WTC11 (cell line): ENCODE measurements around the gene SPOCK1. TPM values are rescaled to one million over a fixed set of nuclear protein-coding genes. Genes with fewer than 3 reads are reported as not detected.
A peak's percentile ranks its signal among the peaks of the same experiment; 100 is the strongest.

Experiments used
- ATAC-seq: fragments of 200-7000 bp; cut with Tn5 transposase; 2 replicates; pipeline ENCODE4 v1.10.0; 2021; ENCODE audit warnings: mild to moderate bottlenecking, moderate library complexity
- CTCF ChIA-PET: fragments of 300-600 bp; sonication (Branson Sonifier 250); formaldehyde crosslinking; loops from one replicate; lab custom pipeline; 2021; ENCODE audit warnings: antibody characterized with exemption; lab: Charles Lee
- POLR2A ChIA-PET: fragments of 350-600 bp; sonication (Branson Sonifier 250); formaldehyde crosslinking; loops from one replicate; lab custom pipeline; 2021; ENCODE audit warnings: antibody characterized with exemption; lab: Charles Lee
- DNase-seq: peaks from one replicate; pipeline ENCODE4 v3.0.0; 2021; ENCODE audit warnings: low spot score
- H3K27ac Mint-ChIP-seq: 2 replicates; pipeline ENCODE4 v1.8.0; 2021; ENCODE audit warnings: mixed read lengths
- H3K27me3 Mint-ChIP-seq: 2 replicates; pipeline ENCODE4 v1.8.0; 2021; ENCODE audit warnings: low read depth, mild to moderate bottlenecking, moderate library complexity, mixed read lengths
- H3K36me3 Mint-ChIP-seq: 2 replicates; pipeline ENCODE4 v1.8.0; 2021; ENCODE audit warnings: mixed read lengths
- H3K4me1 Mint-ChIP-seq: 2 replicates; pipeline ENCODE4 v1.8.0; 2022; ENCODE audit warnings: mixed read lengths
- H3K4me3 Mint-ChIP-seq: 2 replicates; pipeline ENCODE4 v1.8.0; 2021; ENCODE audit warnings: mild to moderate bottlenecking, moderate library complexity, mixed read lengths
- H3K9me3 Mint-ChIP-seq: 2 replicates; pipeline ENCODE4 v1.8.0; 2021; ENCODE audit warnings: mixed read lengths
- ESRRA ChIP-seq: sonication (generic); formaldehyde crosslinking; IDR thresholded peaks from 2 replicates; pipeline ENCODE4 v1.8.1; 2022; ENCODE audit warnings: mild to moderate bottlenecking, missing genetic modification reagents, borderline replicate concordance
- NR3C1 ChIP-seq: sonication (generic); formaldehyde crosslinking; conservative IDR thresholded peaks from 2 replicates; pipeline ENCODE4 v1.8.1; 2023; ENCODE audit warnings: low read depth, mild to moderate bottlenecking, missing genetic modification reagents
- SOX15 ChIP-seq: fragments of 250-450 bp; sonication (Bioruptor Pico); IDR thresholded peaks from 2 replicates; pipeline ENCODE4 v1.9.0; 2021; ENCODE audit warnings: mild to moderate bottlenecking
- TEAD1 ChIP-seq: sonication (generic); formaldehyde crosslinking; IDR thresholded peaks from 2 replicates; pipeline ENCODE4 v1.8.0; 2022; ENCODE audit warnings: mild to moderate bottlenecking, missing genetic modification reagents
- ZNF138 ChIP-seq: sonication (generic); formaldehyde crosslinking; conservative IDR thresholded peaks from 2 replicates; pipeline ENCODE4 v1.8.1; 2022; ENCODE audit warnings: mild to moderate bottlenecking, moderate library complexity, missing genetic modification reagents
- ZNF317 ChIP-seq: sonication (generic); formaldehyde crosslinking; IDR thresholded peaks from 2 replicates; pipeline ENCODE4 v1.8.1; 2023; ENCODE audit warnings: low read depth, mild to moderate bottlenecking, moderate library complexity, missing genetic modification reagents, borderline replicate concordance
- total RNA-seq: library from RNA; stranded (reverse); gene quantifications from 3 replicates; pipeline ENCODE4 v1.2.3, GENCODE V29; 2021
- TF ChIP-seq, protein P1 (sequence below): sonication (generic); formaldehyde crosslinking; IDR thresholded peaks from 2 replicates; pipeline ENCODE4 v1.8.0; 2022; ENCODE audit warnings: mild to moderate bottlenecking, missing genetic modification reagents
- TF ChIP-seq, protein P2 (sequence below): sonication (generic); formaldehyde crosslinking; IDR thresholded peaks from 2 replicates; pipeline ENCODE4 v1.8.1; 2023; ENCODE audit warnings: mild to moderate bottlenecking, missing genetic modification reagents, moderate library complexity
- TF ChIP-seq, protein P3 (sequence below): sonication (generic); formaldehyde crosslinking; IDR thresholded peaks from 2 replicates; pipeline ENCODE4 v1.8.1; 2023; ENCODE audit warnings: mild to moderate bottlenecking, missing genetic modification reagents, borderline replicate concordance
- TF ChIP-seq, protein P4 (sequence below): sonication (generic); formaldehyde crosslinking; IDR thresholded peaks from 2 replicates; pipeline ENCODE4 v1.8.1; 2023; ENCODE audit warnings: mild to moderate bottlenecking, moderate library complexity, missing genetic modification reagents
- TF ChIP-seq, protein P5 (sequence below): fragments of 250-450 bp; sonication (Bioruptor Pico); IDR thresholded peaks from 2 replicates; pipeline ENCODE4 v1.9.0; 2021; ENCODE audit warnings: mild to moderate bottlenecking, borderline replicate concordance
- TF ChIP-seq, protein P6 (sequence below): sonication (generic); formaldehyde crosslinking; IDR thresholded peaks from 2 replicates; pipeline ENCODE4 v1.8.0; 2023; ENCODE audit warnings: missing genetic modification reagents
- TF ChIP-seq, protein P7 (sequence below): sonication (generic); formaldehyde crosslinking; IDR thresholded peaks from 2 replicates; pipeline ENCODE4 v1.8.1; 2022; ENCODE audit warnings: low read depth, mild to moderate bottlenecking, moderate library complexity, missing genetic modification reagents, borderline replicate concordance

SPOCK1 gene
- total RNA-seq, 1 experiment from 2014 or later: 15.2 TPM

DNA sequence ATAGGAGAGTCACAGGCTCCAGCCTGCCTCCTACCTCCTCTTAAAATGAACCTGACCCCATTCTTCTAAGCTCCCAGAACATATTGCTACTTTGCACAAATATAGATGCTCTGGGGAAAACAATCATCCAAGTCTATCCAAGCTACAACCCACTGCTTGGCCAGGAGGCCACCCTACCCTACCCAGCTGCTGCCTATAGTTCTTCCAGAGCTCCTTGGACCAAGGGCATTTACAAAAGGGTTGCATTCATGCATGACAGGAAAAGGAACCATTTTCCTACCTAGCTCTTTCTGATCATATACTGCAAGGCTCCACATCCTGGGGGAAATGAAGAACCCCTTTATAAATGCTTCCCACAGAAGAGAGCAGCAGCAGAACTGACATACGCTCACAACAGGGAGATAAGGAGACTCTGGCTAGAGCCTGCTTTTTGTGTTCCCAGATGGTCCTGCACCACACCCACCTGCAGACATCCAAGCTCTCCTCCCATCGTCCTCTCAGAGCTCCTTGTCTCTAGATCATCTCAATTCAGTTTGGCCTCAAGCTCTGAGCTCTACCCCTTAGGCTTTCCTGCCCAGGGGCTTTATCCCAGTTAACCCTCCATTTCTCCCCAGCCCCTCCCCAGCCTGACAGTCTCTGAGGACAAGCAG is 185.5 kb downstream of the SPOCK1 start:
- Mint-ChIP-seq H3K9me3 (no peaks in the 10 kb centered on the region), H3K27ac (no peak overlapping the region), H3K4me1 (peaks cover 33% of the 10 kb centered on the region), H3K4me3 (no peak overlapping the region), H3K27me3 (no peaks in the 10 kb centered on the region)
- ATAC-seq (no peak), DNase-seq (no peak)
- TF ChIP-seq, protein P1, sequence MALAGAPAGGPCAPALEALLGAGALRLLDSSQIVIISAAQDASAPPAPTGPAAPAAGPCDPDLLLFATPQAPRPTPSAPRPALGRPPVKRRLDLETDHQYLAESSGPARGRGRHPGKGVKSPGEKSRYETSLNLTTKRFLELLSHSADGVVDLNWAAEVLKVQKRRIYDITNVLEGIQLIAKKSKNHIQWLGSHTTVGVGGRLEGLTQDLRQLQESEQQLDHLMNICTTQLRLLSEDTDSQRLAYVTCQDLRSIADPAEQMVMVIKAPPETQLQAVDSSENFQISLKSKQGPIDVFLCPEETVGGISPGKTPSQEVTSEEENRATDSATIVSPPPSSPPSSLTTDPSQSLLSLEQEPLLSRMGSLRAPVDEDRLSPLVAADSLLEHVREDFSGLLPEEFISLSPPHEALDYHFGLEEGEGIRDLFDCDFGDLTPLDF (CRISPR knock-in tag): no peak
- TF ChIP-seq, protein P2, sequence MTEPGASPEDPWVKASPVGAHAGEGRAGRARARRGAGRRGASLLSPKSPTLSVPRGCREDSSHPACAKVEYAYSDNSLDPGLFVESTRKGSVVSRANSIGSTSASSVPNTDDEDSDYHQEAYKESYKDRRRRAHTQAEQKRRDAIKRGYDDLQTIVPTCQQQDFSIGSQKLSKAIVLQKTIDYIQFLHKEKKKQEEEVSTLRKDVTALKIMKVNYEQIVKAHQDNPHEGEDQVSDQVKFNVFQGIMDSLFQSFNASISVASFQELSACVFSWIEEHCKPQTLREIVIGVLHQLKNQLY (CRISPR knock-in tag): no peak
- TF ChIP-seq ZNF138 (CRISPR knock-in tag) (no peak), SOX15 (CRISPR knock-in tag) (no peak), TEAD1 (CRISPR knock-in tag) (no peak)
- TF ChIP-seq, protein P3, sequence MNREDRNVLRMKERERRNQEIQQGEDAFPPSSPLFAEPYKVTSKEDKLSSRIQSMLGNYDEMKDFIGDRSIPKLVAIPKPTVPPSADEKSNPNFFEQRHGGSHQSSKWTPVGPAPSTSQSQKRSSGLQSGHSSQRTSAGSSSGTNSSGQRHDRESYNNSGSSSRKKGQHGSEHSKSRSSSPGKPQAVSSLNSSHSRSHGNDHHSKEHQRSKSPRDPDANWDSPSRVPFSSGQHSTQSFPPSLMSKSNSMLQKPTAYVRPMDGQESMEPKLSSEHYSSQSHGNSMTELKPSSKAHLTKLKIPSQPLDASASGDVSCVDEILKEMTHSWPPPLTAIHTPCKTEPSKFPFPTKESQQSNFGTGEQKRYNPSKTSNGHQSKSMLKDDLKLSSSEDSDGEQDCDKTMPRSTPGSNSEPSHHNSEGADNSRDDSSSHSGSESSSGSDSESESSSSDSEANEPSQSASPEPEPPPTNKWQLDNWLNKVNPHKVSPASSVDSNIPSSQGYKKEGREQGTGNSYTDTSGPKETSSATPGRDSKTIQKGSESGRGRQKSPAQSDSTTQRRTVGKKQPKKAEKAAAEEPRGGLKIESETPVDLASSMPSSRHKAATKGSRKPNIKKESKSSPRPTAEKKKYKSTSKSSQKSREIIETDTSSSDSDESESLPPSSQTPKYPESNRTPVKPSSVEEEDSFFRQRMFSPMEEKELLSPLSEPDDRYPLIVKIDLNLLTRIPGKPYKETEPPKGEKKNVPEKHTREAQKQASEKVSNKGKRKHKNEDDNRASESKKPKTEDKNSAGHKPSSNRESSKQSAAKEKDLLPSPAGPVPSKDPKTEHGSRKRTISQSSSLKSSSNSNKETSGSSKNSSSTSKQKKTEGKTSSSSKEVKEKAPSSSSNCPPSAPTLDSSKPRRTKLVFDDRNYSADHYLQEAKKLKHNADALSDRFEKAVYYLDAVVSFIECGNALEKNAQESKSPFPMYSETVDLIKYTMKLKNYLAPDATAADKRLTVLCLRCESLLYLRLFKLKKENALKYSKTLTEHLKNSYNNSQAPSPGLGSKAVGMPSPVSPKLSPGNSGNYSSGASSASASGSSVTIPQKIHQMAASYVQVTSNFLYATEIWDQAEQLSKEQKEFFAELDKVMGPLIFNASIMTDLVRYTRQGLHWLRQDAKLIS (CRISPR knock-in tag): no peak
- TF ChIP-seq, protein P4, sequence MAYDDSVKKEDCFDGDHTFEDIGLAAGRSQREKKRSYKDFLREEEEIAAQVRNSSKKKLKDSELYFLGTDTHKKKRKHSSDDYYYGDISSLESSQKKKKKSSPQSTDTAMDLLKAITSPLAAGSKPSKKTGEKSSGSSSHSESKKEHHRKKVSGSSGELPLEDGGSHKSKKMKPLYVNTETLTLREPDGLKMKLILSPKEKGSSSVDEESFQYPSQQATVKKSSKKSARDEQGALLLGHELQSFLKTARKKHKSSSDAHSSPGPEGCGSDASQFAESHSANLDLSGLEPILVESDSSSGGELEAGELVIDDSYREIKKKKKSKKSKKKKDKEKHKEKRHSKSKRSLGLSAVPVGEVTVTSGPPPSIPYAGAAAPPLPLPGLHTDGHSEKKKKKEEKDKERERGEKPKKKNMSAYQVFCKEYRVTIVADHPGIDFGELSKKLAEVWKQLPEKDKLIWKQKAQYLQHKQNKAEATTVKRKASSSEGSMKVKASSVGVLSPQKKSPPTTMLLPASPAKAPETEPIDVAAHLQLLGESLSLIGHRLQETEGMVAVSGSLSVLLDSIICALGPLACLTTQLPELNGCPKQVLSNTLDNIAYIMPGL: no peak
- TF ChIP-seq, all 79 proteins: peak for 0
- no peaks in the 10 kb centered on the region for H3K36me3 Mint-ChIP-seq
- ChIA-PET CTCF (interaction anchor here (0.5 to 1.4 kb wide), 3 partner anchors 185 to 429 kb away, joined by 3 to 4 read pairs (median 3); partner anchors contain the start of gene SPOCK1), POLR2A (no interaction called here)

DNA sequence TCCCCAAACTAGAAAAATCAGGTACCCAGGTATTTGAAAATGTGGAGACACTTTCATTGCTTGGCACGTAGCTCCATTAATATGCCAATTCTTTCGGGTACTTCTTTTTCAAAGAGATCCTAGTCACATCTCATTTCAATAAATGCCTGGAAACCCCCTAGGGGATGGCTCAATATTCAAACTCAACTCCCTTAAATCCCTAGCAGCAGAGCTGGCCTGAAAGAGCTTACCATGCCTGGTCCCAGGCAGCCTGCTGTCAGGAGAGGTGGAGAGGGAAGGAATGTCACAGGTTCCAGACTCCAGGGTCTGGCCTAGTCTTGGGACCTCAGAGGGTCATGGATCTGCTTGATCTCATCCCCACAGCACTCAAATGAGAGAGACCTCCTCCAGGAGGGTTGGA is 187.1 kb downstream of the SPOCK1 start:
- TF ChIP-seq, protein P5, sequence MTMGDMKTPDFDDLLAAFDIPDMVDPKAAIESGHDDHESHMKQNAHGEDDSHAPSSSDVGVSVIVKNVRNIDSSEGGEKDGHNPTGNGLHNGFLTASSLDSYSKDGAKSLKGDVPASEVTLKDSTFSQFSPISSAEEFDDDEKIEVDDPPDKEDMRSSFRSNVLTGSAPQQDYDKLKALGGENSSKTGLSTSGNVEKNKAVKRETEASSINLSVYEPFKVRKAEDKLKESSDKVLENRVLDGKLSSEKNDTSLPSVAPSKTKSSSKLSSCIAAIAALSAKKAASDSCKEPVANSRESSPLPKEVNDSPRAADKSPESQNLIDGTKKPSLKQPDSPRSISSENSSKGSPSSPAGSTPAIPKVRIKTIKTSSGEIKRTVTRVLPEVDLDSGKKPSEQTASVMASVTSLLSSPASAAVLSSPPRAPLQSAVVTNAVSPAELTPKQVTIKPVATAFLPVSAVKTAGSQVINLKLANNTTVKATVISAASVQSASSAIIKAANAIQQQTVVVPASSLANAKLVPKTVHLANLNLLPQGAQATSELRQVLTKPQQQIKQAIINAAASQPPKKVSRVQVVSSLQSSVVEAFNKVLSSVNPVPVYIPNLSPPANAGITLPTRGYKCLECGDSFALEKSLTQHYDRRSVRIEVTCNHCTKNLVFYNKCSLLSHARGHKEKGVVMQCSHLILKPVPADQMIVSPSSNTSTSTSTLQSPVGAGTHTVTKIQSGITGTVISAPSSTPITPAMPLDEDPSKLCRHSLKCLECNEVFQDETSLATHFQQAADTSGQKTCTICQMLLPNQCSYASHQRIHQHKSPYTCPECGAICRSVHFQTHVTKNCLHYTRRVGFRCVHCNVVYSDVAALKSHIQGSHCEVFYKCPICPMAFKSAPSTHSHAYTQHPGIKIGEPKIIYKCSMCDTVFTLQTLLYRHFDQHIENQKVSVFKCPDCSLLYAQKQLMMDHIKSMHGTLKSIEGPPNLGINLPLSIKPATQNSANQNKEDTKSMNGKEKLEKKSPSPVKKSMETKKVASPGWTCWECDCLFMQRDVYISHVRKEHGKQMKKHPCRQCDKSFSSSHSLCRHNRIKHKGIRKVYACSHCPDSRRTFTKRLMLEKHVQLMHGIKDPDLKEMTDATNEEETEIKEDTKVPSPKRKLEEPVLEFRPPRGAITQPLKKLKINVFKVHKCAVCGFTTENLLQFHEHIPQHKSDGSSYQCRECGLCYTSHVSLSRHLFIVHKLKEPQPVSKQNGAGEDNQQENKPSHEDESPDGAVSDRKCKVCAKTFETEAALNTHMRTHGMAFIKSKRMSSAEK (CRISPR knock-in tag): no peak
- TF ChIP-seq, protein P6, sequence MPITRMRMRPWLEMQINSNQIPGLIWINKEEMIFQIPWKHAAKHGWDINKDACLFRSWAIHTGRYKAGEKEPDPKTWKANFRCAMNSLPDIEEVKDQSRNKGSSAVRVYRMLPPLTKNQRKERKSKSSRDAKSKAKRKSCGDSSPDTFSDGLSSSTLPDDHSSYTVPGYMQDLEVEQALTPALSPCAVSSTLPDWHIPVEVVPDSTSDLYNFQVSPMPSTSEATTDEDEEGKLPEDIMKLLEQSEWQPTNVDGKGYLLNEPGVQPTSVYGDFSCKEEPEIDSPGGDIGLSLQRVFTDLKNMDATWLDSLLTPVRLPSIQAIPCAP (CRISPR knock-in tag): no peak
- TF ChIP-seq, protein P7, sequence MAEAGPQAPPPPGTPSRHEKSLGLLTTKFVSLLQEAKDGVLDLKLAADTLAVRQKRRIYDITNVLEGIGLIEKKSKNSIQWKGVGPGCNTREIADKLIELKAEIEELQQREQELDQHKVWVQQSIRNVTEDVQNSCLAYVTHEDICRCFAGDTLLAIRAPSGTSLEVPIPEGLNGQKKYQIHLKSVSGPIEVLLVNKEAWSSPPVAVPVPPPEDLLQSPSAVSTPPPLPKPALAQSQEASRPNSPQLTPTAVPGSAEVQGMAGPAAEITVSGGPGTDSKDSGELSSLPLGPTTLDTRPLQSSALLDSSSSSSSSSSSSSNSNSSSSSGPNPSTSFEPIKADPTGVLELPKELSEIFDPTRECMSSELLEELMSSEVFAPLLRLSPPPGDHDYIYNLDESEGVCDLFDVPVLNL (CRISPR knock-in tag): no peak
- TF ChIP-seq ESRRA: no peak
- TF ChIP-seq NR3C1 (CRISPR knock-in tag): no peak
- no peak for TF ChIP-seq ZNF317 (CRISPR knock-in tag)
- TF ChIP-seq, protein P3 (CRISPR knock-in tag): no peak
- TF ChIP-seq, all 79 proteins: peak for 0
- Mint-ChIP-seq H3K27me3 (no peaks in the 10 kb centered on the region), H3K4me1 (peaks cover 33% of the 10 kb centered on the region), H3K4me3 (no peak overlapping the region), H3K36me3 (no peaks in the 10 kb centered on the region), H3K9me3 (no peaks in the 10 kb centered on the region), H3K27ac (peak overlapping the region; percentile 11; the same call in 1 of the 2 replicates)
- CTCF ChIA-PET: interaction anchor here (0.8 to 1.1 kb wide), 3 partner anchors 8 to 237 kb away, joined by 3 to 25 read pairs (median 3); no protein-coding TSS in a partner anchor
- no peak for DNase-seq
- peak; percentile 69 for ATAC-seq
- POLR2A ChIA-PET: no interaction called here
